HFF-Myc (cell line): ENCODE results near the gene INS.

Source experiments
- DNase-seq: peaks from one replicate; pipeline ENCODE4 v3.0.0-alpha.2; 2011; ENCODE audit warnings: low read depth; ENCODE audit errors: extremely low read depth
- H3K4me3 ChIP-seq: replicated peaks from 2 replicates; pipeline ENCODE4 v1.5.1; 2011; ENCODE audit warnings: low read depth, mild to moderate bottlenecking, control low read depth, low read length
- TF ChIP-seq, protein P1 (sequence below): IDR thresholded peaks from 2 replicates; pipeline ENCODE4 v1.5.1; 2012; ENCODE audit warnings: mild to moderate bottlenecking, low read depth, low read length, control low read depth; ENCODE audit errors: missing control alignments

INS gene

DNA sequence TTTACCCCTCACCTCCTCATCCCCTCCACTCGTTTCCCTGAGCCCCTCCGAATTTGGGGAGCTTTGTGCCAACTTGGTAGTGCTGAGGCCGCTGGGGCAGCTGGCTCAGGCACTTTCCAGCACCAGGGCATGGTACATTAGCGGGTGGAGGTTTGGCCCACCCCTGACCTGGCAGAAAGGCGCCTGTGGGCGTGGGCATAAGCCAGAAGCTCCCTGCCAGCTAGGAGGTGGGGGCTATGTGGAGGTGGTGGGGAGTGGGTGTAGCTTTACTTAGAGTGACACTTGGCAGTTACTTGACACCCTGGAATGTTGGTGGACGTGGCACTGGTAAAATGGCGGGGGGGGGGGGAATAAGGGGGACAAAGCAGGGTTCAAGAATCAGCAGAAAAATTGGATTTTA lies 11.5 kb downstream of the INS start:
- TF ChIP-seq, protein P1, sequence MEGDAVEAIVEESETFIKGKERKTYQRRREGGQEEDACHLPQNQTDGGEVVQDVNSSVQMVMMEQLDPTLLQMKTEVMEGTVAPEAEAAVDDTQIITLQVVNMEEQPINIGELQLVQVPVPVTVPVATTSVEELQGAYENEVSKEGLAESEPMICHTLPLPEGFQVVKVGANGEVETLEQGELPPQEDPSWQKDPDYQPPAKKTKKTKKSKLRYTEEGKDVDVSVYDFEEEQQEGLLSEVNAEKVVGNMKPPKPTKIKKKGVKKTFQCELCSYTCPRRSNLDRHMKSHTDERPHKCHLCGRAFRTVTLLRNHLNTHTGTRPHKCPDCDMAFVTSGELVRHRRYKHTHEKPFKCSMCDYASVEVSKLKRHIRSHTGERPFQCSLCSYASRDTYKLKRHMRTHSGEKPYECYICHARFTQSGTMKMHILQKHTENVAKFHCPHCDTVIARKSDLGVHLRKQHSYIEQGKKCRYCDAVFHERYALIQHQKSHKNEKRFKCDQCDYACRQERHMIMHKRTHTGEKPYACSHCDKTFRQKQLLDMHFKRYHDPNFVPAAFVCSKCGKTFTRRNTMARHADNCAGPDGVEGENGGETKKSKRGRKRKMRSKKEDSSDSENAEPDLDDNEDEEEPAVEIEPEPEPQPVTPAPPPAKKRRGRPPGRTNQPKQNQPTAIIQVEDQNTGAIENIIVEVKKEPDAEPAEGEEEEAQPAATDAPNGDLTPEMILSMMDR: no peak
- no peak overlapping the region for H3K4me3 ChIP-seq
- no peak for DNase-seq

DNA sequence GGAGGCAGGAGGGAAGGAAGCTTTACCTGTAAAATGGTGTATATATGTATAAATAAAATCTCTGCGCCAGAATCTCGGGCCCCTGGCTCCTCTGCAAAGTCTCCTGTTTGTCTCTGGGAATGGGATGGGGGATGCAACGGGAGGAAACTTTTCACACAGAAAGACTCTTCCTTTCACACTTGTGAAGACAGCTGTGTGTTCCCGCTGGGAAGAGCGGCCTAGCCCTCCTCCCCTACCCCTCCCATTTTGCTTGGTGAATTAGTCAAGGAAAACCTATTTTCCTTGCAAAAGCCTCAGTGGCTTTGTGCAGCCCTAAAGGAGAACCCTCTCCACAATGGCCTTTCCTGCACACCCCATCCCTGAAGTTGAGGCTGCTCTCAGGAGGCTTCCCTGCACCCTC lies 12.4 kb downstream of the INS start:
- no peak overlapping the region for H3K4me3 ChIP-seq
- no peak for DNase-seq
- TF ChIP-seq, protein P1: no peak

DNA sequence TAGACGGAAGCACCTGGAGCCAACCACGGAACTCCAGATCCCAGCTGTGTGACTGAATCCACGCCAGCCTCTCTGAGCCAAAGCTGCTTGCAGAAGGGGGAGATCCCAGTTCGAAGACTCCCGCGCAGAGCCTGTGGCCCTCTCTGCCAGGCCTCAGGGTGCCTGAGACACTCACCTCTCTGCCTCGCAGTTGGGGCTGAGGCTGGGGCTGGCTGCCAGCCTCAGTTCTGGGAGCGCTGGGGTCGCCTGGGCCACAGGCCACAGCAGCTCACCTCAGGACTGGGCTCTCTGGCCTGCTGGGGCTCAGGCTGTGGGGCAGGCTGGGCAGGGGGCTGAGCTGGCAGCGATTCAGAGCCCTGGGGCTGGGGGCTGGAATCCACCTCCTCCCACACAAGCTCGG lies 13.6 kb downstream of the INS start:
- H3K4me3 ChIP-seq: no peak overlapping the region
- TF ChIP-seq, protein P1: no peak
- DNase-seq: no peak

DNA sequence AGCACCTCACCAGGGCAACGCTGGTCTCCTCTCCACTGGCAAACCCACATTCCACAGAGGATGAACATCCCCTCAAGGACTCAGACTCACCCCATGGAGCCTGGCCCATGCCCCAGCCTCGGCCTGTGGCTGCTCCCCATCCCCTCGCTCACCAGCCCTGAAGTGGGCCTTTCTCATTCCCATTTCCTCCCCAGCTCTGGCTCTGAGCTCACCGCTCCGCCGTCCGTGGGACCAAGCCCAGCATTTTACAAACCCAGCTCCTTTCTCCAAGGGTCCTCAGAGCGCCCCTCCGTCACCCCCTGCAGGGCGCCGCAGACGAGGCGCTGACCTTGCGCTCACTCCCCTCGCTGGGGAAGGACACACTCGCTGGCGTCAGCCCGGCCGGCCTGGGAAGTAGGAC lies 15.0 kb downstream of the INS start:
- TF ChIP-seq, protein P1: no peak
- no peak overlapping the region for H3K4me3 ChIP-seq
- DNase-seq: no peak

DNA sequence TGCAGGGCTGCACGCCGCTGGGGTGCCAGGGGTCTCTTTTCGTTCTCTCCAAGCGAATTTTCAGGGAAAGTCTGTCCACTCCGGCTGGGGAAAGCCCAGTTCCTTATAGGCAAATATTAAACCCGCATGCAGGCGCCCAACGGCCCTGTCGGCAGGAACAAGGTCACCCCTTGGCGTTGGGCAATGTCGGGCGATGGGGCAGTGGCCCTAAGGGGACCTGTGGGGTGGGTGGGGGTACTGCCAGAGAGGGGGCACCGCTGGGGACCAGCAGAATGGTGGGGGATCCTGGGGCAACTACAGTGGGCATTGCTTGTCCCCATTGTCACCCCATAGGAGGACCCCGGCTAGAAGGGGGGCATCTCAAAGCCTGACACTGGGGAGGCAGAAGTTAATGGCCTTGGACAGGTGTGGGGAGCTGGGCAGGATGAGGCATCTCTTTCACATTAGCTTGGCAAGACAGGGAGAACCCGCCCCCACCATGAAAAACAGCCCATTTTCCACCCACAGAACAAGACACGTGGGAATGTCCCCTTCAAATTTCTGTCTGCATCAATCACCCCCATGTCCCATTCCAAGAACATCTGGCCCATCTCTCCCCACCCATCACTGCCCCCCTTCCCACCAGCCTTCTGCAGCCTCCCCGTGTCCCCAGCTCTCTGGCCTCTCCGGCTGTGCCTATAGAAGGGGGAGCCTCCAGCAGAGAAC lies 16.3 kb downstream of the INS start:
- DNase-seq: no peak
- TF ChIP-seq, protein P1: no peak
- no peak overlapping the region for H3K4me3 ChIP-seq

DNA sequence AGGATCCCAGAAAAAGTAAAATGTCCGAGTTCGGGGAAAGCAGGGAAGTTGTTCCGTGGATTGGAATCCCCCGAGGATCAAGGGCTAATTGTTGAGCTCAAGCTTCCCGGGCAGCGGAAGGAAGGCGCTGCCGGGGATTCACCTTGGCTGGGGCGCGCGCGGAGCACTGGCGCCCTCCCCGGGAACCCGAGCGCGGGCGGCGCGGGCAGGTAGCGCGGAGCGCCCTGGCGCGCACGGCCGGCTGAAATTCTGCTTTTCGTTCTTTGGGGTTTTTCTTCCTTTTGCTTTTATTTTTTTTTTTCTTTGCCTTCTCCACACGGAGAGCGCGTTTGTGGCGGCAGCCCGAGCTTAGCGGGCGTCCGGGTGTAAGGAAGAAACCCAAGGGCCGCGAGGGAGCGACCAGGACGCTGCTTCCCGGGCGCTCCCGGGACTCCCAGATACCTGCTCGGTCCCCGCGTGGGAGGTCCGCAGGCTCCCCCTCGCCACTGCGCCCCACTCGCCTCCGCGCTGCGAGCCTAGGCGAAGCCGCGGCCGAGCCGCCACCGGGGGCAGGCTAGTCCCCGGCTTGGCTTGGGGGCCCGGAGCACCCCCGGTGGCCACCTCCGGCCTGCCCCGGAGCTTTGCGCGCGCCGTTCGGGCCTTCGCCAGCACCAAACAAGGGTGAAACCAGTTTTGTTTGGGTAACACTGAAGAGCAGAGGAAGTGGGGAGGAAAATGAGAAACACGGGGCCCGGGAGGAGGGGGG lies 17.0 kb downstream of the INS start:
- H3K4me3 ChIP-seq: no peak overlapping the region
- TF ChIP-seq, protein P1: no peak

More for the DNA sequence above, 17.0 kb downstream of the INS start:
- DNase-seq: no peak
